Liver (tissue), 9 donors: ENCODE results near the gene SEMA4B. TPM values are rescaled to one million over a fixed set of nuclear protein-coding genes. Genes with fewer than 3 reads are reported as not detected.

Experiments
- DNase-seq: peaks from one replicate; pipeline ENCODE4 v3.0.0-alpha.2; 2017; ENCODE audit warnings: low spot score
- H3K27ac ChIP-seq, 2 donors: one replicate each; pipeline ENCODE4 v1.7.0; 2013; ENCODE audit warnings: inconsistent platforms in 2 of 2, low read length in 2 of 2, control low read depth in 1 of 2, low read depth in 1 of 2, mild to moderate bottlenecking in 1 of 2
- H3K27me3 ChIP-seq, 4 donors: one replicate each; pipeline versions ENCODE4 v1.6.1 to v1.7.0; 2013; ENCODE audit warnings: low read length in 3 of 4, inconsistent platforms in 1 of 4, mild to moderate bottlenecking in 1 of 4, moderate library complexity in 1 of 4; ENCODE audit not compliant: control insufficient read depth in 4 of 4, insufficient read depth in 4 of 4
- H3K36me3 ChIP-seq, 4 donors: one replicate each; pipeline versions ENCODE4 v1.6.1 to v1.7.0; 2013; ENCODE audit warnings: low read length in 3 of 4, mild to moderate bottlenecking in 3 of 4, low read depth in 1 of 4, moderate library complexity in 1 of 4; ENCODE audit not compliant: control insufficient read depth in 4 of 4, insufficient read depth in 3 of 4
- H3K4me1 ChIP-seq, 4 donors: one replicate each; pipeline versions ENCODE4 v1.6.1 to v1.7.0; 2013; ENCODE audit warnings: low read length in 3 of 4, mild to moderate bottlenecking in 3 of 4, moderate library complexity in 1 of 4; ENCODE audit not compliant: control insufficient read depth in 4 of 4, insufficient read depth in 4 of 4
- H3K4me3 ChIP-seq, 3 donors: one replicate each; pipeline versions ENCODE4 v1.6.1 to v1.7.0; 2013; ENCODE audit warnings: low read length in 3 of 3, control low read depth in 1 of 3, low read depth in 1 of 3, mild to moderate bottlenecking in 1 of 3
- H3K9ac ChIP-seq, 2 donors: one replicate each; pipeline ENCODE4 v1.7.0; 2013; ENCODE audit warnings: low read length in 2 of 2, mild to moderate bottlenecking in 2 of 2, moderate library complexity in 2 of 2, control low read depth in 1 of 2, low read depth in 1 of 2
- H3K9me3 ChIP-seq, 4 donors: one replicate each; pipeline versions ENCODE4 v1.6.1 to v1.7.0; 2013; ENCODE audit warnings: low read length in 3 of 4; ENCODE audit not compliant: control insufficient read depth in 4 of 4
- ATF3 ChIP-seq: IDR thresholded peaks from 2 replicates; pipeline ENCODE4 v1.6.1; 2016; ENCODE audit warnings: antibody characterized with exemption
- CTCF ChIP-seq: fragments of 150-350 bp; IDR thresholded peaks from 2 replicates; pipeline ENCODE4 v1.5.1; 2017; ENCODE audit warnings: improper control_type of control experiment, low read depth, low read length; ENCODE audit not compliant: missing input control
- EGR1 ChIP-seq, 2 donors: IDR thresholded peaks; 2 replicates each; pipeline ENCODE4 v1.6.1; 2016 to 2018; ENCODE audit warnings: antibody characterized with exemption in 2 of 2, low read depth in 2 of 2
- FOXA1 ChIP-seq: IDR thresholded peaks from 2 replicates; pipeline ENCODE4 v1.6.1; 2016; ENCODE audit warnings: antibody characterized with exemption
- FOXA2 ChIP-seq: IDR thresholded peaks from 2 replicates; pipeline ENCODE4 v1.6.1; 2016; ENCODE audit warnings: antibody characterized with exemption
- GABPA ChIP-seq, 2 donors: IDR thresholded peaks in 1 of 2; conservative IDR thresholded peaks in 1 of 2; 2 replicates each; pipeline ENCODE4 v1.6.1; 2016; ENCODE audit warnings: antibody characterized with exemption in 2 of 2, mild to moderate bottlenecking in 1 of 2, moderate library complexity in 1 of 2
- HNF4A ChIP-seq, 2 donors: conservative IDR thresholded peaks; 2 replicates each; pipeline ENCODE4 v1.6.1; 2016; ENCODE audit warnings: antibody characterized with exemption in 2 of 2, mild to moderate bottlenecking in 2 of 2
- HNF4G ChIP-seq: IDR thresholded peaks from 2 replicates; pipeline ENCODE4 v1.6.1; 2016; ENCODE audit warnings: antibody characterized with exemption
- JUND ChIP-seq, 2 donors: IDR thresholded peaks; 2 replicates each; pipeline ENCODE4 v1.6.1; 2016; ENCODE audit warnings: antibody characterized with exemption in 2 of 2
- NR2F2 ChIP-seq: IDR thresholded peaks from 2 replicates; pipeline ENCODE4 v1.6.1; 2016; ENCODE audit warnings: antibody characterized with exemption
- RAD21 ChIP-seq, 2 donors: IDR thresholded peaks; 2 replicates each; pipeline ENCODE4 v1.6.1; 2016; ENCODE audit warnings: antibody characterized with exemption in 2 of 2, mild to moderate bottlenecking in 2 of 2
- REST ChIP-seq: IDR thresholded peaks from 2 replicates; pipeline ENCODE4 v1.6.1; 2016; ENCODE audit warnings: antibody characterized with exemption, mild to moderate bottlenecking
- RXRA ChIP-seq, 2 donors: IDR thresholded peaks; 2 replicates each; pipeline ENCODE4 v1.6.1; 2017 to 2018; ENCODE audit warnings: antibody characterized with exemption in 2 of 2, mild to moderate bottlenecking in 1 of 2
- SP1 ChIP-seq: IDR thresholded peaks from 2 replicates; pipeline ENCODE4 v1.6.1; 2018; ENCODE audit warnings: antibody characterized with exemption, mild to moderate bottlenecking
- TAF1 ChIP-seq: conservative IDR thresholded peaks from 2 replicates; pipeline ENCODE4 v1.6.1; 2016; ENCODE audit warnings: antibody characterized with exemption, mild to moderate bottlenecking
- YY1 ChIP-seq: IDR thresholded peaks from 2 replicates; pipeline ENCODE4 v1.6.1; 2016; ENCODE audit warnings: antibody characterized with exemption, mild to moderate bottlenecking
- ZBTB33 ChIP-seq: IDR thresholded peaks from 2 replicates; pipeline ENCODE4 v1.6.1; 2016; ENCODE audit warnings: antibody characterized with exemption
- WGBS: extraction: QIAGEN DNeasy Blood & Tissue Kit; methylation state at CpG from one replicate; pipeline ENCODE4 v1.1.7; 2013; 5-methylcytosine and 5-hydroxymethylcytosine counted together
- polyA plus RNA-seq, 2 donors: library from polyadenylated mRNA; stranded (reverse) in 1 of 2; unstranded in 1 of 2; fragments of 200-250 nt in 1 of 2; fragments of >200 nt in 1 of 2; fragmentation: Nextera tagmentation in 1 of 2; extraction: Ambion mirVana in 1 of 2; gene quantifications; one replicate each; pipeline versions ENCODE4 v1.2.1 to v1.2.3, GENCODE V29; 2013 to 2015
- total RNA-seq, 2 donors: library from RNA; depleted of rRNA; stranded (reverse); fragments of >200 nt; gene quantifications; one replicate each; pipeline ENCODE4 v1.2.3, GENCODE V29; 2014
- TF ChIP-seq, protein P1 (sequence below): IDR thresholded peaks from 2 replicates; pipeline ENCODE4 v1.6.1; 2016; ENCODE audit warnings: antibody characterized with exemption
- donor health status: healthy.
- donor health status: healthy.
- donor health status: healthy.
- donor health status: healthy.
- donor health status: healthy.

Gene SEMA4B
- total and polyA plus RNA-seq, 4 donors, result 14.3 to 52.2 (median 27.0) TPM

DNA sequence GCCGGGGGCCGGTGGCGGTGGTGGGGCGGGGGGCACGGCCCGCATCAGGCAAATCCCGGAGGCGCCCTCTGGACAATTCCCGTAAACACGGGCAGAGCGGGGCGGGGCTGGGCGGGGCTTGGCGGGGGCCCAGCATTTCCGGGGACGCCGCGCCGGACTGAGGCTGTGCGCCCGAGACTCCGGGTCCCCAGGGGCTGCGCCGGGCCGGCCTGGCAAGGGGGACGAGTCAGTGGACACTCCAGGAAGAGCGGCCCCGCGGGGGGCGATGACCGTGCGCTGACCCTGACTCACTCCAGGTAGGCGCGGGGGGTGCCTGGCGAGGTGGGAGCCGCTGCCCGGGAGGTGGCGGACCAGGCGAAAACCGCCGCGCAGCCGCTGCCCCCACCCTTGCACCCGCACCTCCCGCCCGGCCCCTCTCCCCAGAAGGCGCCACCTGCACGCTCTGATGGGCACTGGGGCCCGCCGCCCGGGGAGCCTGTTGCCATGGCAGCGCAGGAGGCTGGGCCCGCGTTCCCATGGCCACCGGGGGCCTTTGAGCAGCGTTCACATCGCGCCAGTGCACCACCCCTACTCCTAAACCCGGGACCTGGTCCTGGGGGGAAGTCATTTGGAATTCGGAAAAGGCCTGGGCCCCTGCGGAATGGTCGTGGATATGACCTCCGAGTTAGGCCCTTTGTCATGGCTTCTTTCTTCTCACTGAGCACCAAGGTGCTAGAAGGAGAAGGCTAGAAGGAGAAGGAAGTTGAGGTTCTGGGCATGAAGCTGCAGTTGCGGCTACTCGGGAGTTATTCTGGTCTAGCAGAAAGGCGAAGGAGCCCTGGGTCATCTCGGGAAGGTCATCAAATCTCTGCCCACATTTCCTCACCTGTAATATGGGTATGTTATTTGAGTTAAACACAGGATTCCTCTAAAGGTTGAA lies 16.1 kb upstream of the SEMA4B start:
- H3K9ac ChIP-seq, result peak overlapping the region; percentile 18 to 36
- DNase-seq, result peak; percentile 89
- no peaks in the 10 kb centered on the region for H3K9me3 ChIP-seq
- peak overlapping the region; percentile 88 to 96 for H3K27ac ChIP-seq
- TF ChIP-seq RXRA (IDR thresholded peaks at IDR 0.05), result peak in 1 of 2 donors; percentile 12
- TF ChIP-seq NR2F2, result no peak
- no peak for TF ChIP-seq ATF3
- TF ChIP-seq YY1, result no peak
- TF ChIP-seq REST, result no peak
- no peak for TF ChIP-seq JUND (IDR thresholded peaks at IDR 0.05)
- TF ChIP-seq HNF4A (conservative IDR thresholded peaks at IDR 0.05), result peak in 1 of 2 donors; percentile 0
- TF ChIP-seq GABPA (IDR thresholded peaks at IDR 0.05 in 1 of 2, conservative IDR thresholded peaks at IDR 0.05 in 1 of 2), result no peak
- H3K4me3 ChIP-seq, result peak overlapping the region; percentile 75 to 94 (median 91)
- no peaks in the 10 kb centered on the region for H3K36me3 ChIP-seq
- no peaks in the 10 kb centered on the region for H3K27me3 ChIP-seq
- peaks cover 7 to 40% (median 23%) of the 10 kb centered on the region in 4 donors for H3K4me1 ChIP-seq
- 3% methylated on average over 67 of the region's 67 CpGs for WGBS

GRCh38 chr15:90187257-90187868 lies 13.8 kb upstream of the SEMA4B start:
- H3K9ac ChIP-seq, result peak overlapping the region in 1 of 2 donors; percentile 50
- TF ChIP-seq FOXA2, result no peak
- TF ChIP-seq SP1, result no peak
- TF ChIP-seq RAD21 (IDR thresholded peaks at IDR 0.05), result no peak
- TF ChIP-seq YY1, result no peak
- TF ChIP-seq TAF1, result no peak
- no peak for TF ChIP-seq RXRA (IDR thresholded peaks at IDR 0.05)
- no peak for TF ChIP-seq EGR1 (IDR thresholded peaks at IDR 0.05; ENCODE audit: low read depth in 2 of 2)
- TF ChIP-seq CTCF, result no peak
- TF ChIP-seq JUND (IDR thresholded peaks at IDR 0.05), result no peak
- no peak for TF ChIP-seq NR2F2
- no peak for TF ChIP-seq ZBTB33
- no peak for TF ChIP-seq FOXA1
- no peak for TF ChIP-seq HNF4G
- TF ChIP-seq ATF3, result no peak
- no peak for TF ChIP-seq HNF4A (conservative IDR thresholded peaks at IDR 0.05)
- TF ChIP-seq, protein P1, sequence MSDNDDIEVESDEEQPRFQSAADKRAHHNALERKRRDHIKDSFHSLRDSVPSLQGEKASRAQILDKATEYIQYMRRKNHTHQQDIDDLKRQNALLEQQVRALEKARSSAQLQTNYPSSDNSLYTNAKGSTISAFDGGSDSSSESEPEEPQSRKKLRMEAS, result no peak
- no peak for TF ChIP-seq GABPA (IDR thresholded peaks at IDR 0.05 in 1 of 2, conservative IDR thresholded peaks at IDR 0.05 in 1 of 2)

More at GRCh38 chr15:90187257-90187868, 13.8 kb upstream of the SEMA4B start:
- H3K9me3 ChIP-seq, result no peaks in the 10 kb centered on the region
- 82% methylated on average over 8 of the region's 8 CpGs for WGBS
- H3K4me3 ChIP-seq, result no peak overlapping the region
- no peak for DNase-seq
- H3K36me3 ChIP-seq, result no peaks in the 10 kb centered on the region
- H3K4me1 ChIP-seq, result peaks cover 16 to 63% (median 42%) of the 10 kb centered on the region in 4 donors
- peak overlapping the region; percentile 51 to 73 for H3K27ac ChIP-seq
- H3K27me3 ChIP-seq, result no peaks in the 10 kb centered on the region
